ENCODE results near the gene IGFBP1.
"Not testable (repeated sequence)": the region's sequence is repeated elsewhere in the genome, so short reads cannot be mapped to it uniquely, and the experiment has no call there.

Gene IGFBP1

DNA sequence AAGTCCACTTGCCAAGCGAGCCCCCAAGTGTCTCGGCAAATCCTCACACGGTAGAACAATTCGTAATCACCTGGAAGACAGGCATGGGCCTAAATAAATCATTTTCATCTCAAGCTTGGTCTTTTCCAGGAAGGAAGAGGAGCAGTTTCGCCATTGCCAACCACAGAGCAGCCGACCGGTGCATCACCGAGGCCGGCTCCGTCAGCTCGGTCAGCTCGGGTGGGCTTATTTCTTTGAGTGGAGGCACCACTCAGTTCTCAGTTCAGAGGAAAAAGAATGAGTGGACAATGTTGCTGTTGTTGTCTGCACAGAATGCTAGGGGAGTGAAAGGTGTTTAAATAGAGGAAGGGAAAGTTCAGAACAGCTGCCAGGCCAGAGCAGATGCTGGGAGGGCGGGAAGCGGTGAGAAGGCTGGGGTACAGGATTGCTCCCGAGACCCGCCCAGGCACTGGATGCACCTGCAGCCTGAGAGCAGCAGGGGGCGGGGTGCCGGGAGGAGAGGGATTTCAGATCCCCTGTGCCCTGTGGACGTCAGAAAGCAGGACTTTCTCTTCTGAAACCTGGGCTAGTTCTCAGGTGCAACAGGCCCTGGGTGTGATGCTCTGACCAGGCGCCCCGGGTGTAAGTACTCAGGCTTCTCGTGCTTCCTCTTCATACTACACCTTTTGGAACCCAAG lies 50.5 kb downstream of the IGFBP1 start:
- DNase-seq (ENCODE audit: low spot score) = no peak

DNA sequence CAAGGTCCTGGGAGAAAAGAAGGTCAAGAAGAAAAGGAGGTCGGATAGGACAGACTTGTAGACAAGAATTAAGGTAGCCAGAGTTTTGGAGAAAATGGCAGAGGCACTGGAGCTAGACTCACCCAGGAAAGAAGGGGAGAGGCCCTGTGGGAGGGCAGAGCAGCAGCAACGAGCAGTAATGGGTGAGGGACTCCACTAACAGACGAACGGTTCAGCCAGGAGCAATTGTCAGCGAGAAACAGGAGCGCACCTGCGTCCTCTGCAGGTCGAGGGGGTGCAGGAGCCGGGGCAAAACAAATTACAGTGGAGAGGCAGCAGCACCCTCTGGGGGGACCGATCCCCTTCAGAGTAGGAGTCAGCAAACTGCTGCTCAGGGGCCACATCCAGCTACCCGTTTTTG lies 51.3 kb downstream of the IGFBP1 start:
- no peak for DNase-seq (ENCODE audit: low spot score)

DNA sequence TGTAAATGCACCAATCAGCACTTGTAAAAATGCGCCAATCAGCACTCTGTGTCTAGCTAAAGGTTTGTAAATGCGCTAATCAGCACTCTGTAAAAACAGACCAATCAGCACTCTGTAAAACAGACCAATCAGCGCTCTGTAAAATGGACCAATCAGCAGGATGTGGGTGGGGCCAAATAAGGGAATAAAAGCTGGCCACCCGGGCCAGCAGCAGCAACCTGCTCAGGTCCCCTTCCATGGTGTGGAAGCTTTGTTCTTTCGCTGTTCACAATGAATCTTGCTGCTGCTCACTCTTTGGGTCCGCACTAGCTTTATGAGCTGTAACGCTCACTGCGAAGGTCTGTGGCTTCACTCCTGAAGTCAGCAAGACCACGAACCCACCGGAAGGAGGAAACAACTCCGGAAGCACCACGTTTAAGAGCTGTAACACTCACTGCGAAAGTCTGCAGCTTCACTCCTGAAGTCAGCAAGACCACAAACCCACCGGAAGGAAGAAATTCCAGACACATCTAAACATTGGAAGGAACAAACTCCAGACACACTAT lies 52.0 kb downstream of the IGFBP1 start:
- not testable (repeated sequence) for DNase-seq (ENCODE audit: low spot score)

DNA sequence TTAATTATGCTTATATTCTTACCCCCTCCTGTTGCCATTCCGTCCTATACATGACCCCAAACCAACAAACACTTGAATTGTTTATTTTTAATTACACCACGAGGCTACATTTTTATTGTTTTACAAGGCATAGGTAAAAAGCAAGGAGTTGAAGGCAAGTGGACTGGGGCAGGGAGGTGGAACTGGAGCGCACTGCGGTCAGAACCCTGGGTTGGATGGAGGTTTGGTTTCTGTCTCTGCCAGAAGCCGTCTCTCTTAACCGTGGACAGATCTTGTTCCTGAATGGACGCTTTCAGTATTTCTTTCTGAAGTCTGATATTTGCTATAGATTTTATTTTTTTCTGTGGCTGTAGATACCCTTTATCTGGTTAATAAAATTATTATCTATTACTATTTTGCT lies 52.7 kb downstream of the IGFBP1 start:
- DNase-seq (ENCODE audit: low spot score) = no peak
